HG02885 (cell line): ENCODE results near the gene SYNDIG1.

Source experiments
- ATAC-seq: cut with Tn5 transposase; IDR thresholded peaks from one replicate; pipeline ENCODE4 v1.9.1; 2021; ENCODE audit warnings: mild to moderate bottlenecking; ENCODE audit not compliant: unreplicated experiment, poor library complexity

The SYNDIG1 gene

GRCh38 chr20:24546232-24546892 is 76.9 kb downstream of the SYNDIG1 start:
- ATAC-seq: no peak

DNA sequence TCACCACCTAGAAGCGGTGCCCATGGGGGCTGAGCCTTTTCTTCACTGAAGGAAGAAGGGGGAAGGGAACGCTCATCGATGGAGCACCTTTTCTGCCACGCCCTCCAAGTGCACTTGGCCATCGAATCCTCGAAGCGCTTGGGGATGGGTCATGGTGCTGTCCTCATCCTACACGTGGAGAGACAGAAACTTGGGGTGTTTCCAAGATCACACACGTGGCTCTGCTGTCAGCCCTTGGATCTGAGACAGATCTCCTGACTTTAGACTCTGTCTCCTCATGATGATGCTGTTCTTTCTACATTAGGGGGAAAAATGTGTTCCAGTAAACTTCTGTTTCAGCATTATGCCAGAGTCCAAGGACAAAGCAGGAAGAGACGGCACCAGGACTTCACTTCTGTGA is 78.5 kb downstream of the SYNDIG1 start:
- ATAC-seq: no peak

DNA sequence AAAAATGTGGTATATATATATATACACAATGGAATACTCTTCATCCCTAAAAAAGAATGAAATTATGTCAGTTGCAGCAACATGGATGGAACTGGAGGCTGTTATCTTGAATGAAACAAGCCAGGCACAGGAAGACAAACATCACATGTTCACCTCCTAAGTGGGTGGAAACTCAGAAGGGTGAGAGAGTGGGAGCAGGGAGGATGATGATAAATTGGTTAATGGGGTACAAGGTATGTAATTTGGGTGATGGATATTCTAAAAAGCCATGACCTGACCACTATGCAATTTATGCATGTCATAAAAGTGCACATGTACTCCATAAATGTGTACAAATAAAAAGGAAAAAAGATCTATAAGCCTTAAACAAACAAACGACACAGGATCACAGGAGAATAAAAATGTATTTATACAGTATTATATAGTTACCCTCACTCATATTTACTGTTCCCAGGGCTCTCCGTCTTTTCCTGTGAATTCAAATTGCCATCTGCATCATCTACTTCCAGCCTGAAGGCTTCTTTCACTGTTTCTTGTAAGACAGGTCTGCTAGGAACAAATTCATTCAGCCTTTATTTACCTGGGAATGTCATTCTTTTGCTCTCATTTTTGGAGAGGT is 89.8 kb downstream of the SYNDIG1 start:
- no peak for ATAC-seq

DNA sequence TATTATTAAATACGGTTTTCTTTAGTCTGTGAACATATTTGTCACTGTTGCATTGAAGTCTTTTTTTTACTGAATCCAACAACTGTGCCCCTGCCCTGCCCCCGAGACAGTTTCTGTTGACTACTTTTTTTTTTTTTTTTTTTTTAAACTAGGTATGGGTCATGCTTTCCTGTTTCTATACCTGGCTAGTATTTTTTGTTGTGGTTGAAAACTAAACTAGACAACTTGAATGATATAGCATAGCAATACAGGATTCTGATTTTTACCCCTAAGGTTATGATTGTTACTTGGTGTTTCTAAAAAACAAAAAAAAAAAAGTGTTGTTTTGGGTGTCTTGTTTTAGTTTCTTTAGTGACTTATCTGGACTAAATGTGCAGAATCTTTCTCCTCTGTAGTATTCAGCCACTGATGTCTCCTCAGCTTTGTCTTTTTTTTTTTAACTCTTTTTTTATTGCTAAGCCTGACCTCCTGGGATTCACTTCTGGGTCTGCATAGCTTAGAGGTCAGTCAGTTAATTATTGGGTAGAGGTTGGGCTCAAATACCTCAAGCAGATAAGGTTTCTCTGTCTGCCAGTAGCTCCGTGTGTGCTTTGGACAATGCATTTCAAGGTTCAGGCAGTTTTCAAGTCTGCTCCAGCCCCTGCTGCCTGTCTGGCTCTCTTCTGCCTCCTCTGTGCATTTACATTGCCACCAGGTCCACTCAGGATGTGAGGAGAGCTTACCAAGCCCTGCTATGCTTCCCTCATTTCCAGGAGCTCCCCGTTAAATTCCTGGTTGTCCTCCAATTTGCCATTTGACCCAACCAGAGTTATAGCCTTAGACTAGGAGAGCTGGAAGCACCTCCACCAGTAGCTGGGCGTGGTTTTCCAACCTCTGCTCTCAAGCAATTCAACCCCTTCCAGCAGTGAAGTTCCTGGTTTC is 91.4 kb downstream of the SYNDIG1 start:
- no peak for ATAC-seq

DNA sequence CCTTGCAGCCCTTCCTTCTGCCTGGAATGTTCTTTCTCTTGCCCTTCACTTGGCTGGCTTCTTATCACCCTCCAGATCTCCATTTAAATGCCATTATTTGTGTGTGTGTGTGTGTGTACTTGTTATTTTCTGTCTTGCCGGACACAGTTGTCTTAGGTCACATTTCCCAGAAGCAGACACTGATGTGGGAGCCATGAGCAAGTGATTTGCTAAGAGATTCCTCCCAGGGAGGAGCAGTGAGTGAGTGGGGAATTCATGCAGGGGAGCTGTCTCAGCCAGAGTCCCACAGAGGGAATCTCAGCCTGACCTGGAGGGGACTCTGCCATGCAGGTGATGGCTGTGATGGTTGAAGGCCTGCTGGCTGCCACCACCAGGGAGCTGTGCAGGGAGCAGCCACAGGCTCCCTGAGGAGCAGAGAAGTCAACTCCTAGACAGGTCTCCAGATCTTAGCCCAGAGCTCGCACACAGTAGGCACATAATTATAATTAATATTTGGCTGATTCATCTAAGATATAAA is 96.5 kb downstream of the SYNDIG1 start:
- ATAC-seq: no peak

GRCh38 chr20:24566656-24567055 is 97.2 kb downstream of the SYNDIG1 start:
- no peak for ATAC-seq

GRCh38 chr20:24567508-24567907 is 98.1 kb downstream of the SYNDIG1 start:
- ATAC-seq: no peak

- no peak for ATAC-seq
Measured at GRCh38 chr20:24568842-24569241, 99.4 kb downstream of the SYNDIG1 start.

GRCh38 chr20:24571159-24571558 is 101.7 kb downstream of the SYNDIG1 start:
- no peak for ATAC-seq

GRCh38 chr20:24572140-24572539 is 102.7 kb downstream of the SYNDIG1 start:
- no peak for ATAC-seq

- ATAC-seq: no peak
Measured at GRCh38 chr20:24572862-24573261, 103.4 kb downstream of the SYNDIG1 start.

DNA sequence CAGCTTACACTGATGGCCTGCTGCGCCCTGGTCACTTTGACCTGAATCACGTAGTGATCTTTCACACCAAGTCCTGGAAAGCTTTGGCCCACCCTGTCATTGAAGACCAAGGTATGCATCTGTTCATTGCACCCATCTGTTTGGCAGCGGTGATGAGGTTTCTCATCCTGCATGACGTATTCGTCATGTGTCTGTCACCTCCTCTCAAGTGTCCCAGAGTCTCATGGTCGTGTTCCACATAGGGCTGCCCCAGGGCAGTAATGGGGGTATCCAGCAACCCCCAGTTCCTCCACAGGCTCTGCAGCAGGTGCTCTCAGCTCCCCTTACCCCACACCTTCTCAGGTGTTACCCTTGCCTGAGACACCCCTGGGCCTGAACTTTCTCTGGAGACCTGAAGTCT is 104.1 kb downstream of the SYNDIG1 start:
- ATAC-seq: no peak

GRCh38 chr20:24574307-24574706 is 104.9 kb downstream of the SYNDIG1 start:
- ATAC-seq: no peak

DNA sequence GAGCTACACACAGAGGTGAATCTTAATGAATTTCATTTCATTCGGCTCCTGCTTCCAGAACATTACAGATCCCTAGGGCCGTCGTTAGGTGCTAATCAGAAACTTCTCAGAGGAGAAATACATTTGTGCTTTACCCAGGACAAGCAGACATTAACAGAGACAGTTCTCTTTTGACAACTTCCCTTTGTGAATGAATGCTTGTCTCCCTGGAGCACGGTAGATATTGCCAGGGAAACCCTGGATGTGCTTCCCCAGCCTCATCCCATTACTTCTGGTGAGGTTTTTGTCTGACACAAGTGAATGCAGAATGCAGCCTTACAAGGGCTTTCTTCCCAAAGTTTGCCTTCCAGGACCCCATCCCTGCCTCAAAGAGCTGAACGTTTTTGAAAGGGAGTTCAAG is 105.4 kb downstream of the SYNDIG1 start:
- ATAC-seq: no peak

DNA sequence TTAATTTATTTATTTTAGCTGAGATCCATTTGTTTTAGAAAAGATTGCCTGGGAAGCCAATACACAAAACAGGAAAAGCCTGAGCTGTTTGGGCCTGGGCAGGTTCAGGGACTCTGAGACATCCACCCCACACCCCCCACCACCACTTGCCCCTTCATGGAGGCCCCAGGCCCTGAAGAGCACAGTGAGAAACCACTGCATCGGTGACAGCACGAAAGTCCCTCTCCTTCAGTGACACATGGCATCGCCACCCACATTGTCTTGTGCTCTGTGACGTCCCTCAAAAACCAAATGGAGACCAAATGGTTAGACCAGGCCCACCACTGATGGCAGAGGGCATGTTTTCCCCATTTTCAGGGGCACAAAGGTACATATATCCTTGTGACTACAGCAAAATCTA is 106.4 kb downstream of the SYNDIG1 start:
- no peak for ATAC-seq

GRCh38 chr20:24576447-24576846 is 107.0 kb downstream of the SYNDIG1 start:
- no peak for ATAC-seq

GRCh38 chr20:24577271-24577909 is 108.0 kb downstream of the SYNDIG1 start:
- no peak for ATAC-seq

DNA sequence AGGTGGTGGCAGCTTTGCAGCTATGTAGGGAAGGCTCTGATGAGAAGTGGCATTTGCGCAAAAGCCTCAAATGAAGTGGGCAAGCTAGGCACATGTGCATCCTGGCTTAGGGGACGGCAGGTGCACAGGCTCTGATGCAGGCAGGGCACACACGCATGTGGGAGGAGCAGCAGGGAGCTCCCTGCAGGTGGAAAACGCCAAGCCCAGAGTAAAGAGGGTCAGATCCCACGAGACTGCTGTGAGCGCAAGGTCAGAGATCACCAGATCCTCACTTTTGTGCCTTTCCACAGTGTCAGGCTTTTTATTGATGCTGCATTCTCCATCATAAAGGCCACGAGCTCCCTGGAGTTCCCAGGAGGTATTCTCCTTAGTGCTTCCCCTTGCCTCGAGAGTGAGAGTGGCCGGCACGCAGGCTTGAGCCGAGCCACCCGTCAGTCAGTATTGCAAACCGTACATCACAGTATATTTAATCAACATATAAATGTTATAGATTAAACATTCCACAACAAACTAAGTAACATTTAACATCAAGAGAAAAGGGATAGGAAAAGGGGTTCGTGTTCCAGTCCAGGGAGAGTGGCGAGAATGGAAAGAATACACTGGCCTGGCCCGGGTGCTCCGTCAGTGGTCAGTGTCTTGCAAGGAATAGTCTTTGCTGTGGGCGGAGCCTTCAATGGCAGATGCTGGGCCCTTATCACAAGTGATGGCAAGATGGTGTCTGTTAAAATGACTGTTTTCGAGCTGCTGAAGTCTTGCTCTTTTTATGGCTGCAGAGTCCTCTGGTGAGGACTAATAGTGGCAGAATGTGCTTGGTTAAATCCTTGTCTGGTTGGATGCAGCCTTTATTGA is 109.4 kb downstream of the SYNDIG1 start:
- no peak for ATAC-seq

GRCh38 chr20:24579475-24579874 is 110.0 kb downstream of the SYNDIG1 start:
- ATAC-seq: no peak

GRCh38 chr20:24580006-24580405 is 110.6 kb downstream of the SYNDIG1 start:
- ATAC-seq: no peak
